GM12864 (cell line): ENCODE data around the gene SEPTIN14.
"Not testable (repeated sequence)": the region's sequence is repeated elsewhere in the genome, so short reads cannot be mapped to it uniquely, and the experiment has no call there.

Experiments
- DNase-seq: peaks from one replicate; pipeline ENCODE4 v3.0.0-alpha.2; 2011; ENCODE audit warnings: low read depth
- H3K4me3 ChIP-seq: 2 replicates; pipeline ENCODE4 v1.5.1; 2011; ENCODE audit warnings: mild to moderate bottlenecking, low read depth, low read length, control low read depth
- TF ChIP-seq, protein P1 (sequence below): IDR thresholded peaks from 2 replicates; pipeline ENCODE4 v1.5.1; 2011; ENCODE audit warnings: low read depth, mild to moderate bottlenecking, moderate library complexity, low read length, control low read depth, inconsistent platforms; ENCODE audit errors: missing control alignments

SEPTIN14 gene

GRCh38 chr7:55778631-55779030, 83.9 kb downstream of the SEPTIN14 start:
- H3K4me3 ChIP-seq = no peak overlapping the region
- TF ChIP-seq, protein P1, sequence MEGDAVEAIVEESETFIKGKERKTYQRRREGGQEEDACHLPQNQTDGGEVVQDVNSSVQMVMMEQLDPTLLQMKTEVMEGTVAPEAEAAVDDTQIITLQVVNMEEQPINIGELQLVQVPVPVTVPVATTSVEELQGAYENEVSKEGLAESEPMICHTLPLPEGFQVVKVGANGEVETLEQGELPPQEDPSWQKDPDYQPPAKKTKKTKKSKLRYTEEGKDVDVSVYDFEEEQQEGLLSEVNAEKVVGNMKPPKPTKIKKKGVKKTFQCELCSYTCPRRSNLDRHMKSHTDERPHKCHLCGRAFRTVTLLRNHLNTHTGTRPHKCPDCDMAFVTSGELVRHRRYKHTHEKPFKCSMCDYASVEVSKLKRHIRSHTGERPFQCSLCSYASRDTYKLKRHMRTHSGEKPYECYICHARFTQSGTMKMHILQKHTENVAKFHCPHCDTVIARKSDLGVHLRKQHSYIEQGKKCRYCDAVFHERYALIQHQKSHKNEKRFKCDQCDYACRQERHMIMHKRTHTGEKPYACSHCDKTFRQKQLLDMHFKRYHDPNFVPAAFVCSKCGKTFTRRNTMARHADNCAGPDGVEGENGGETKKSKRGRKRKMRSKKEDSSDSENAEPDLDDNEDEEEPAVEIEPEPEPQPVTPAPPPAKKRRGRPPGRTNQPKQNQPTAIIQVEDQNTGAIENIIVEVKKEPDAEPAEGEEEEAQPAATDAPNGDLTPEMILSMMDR = no peak
- DNase-seq = no peak

DNA sequence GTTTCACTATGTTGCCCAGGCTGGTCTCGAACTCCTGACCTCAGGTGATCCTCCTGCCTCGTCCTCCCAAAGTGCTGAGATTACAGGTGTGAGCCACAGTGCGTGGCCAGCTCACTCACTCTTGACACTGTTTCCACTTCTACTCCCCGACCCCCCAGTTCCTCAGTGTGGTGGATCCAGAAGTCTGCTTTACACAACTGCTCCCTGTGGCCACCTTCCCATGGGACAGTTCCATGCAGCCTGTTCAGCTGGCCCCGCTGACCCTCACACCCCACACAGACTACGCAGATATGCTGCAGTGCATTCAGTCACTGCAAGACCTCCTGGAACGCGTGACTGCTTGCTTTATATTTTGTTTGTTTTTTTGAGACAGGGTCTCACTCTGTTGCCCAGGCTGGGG, 86.4 kb downstream of the SEPTIN14 start:
- no peak for DNase-seq

GRCh38 chr7:55775051-55775420, 87.5 kb downstream of the SEPTIN14 start:
- TF ChIP-seq, protein P1 = no peak
- no peak overlapping the region for H3K4me3 ChIP-seq
- no peak for DNase-seq

More for the DNA sequence above, 86.4 kb downstream of the SEPTIN14 start:
- TF ChIP-seq, protein P1 = no peak
- H3K4me3 ChIP-seq = no peak overlapping the region

DNA sequence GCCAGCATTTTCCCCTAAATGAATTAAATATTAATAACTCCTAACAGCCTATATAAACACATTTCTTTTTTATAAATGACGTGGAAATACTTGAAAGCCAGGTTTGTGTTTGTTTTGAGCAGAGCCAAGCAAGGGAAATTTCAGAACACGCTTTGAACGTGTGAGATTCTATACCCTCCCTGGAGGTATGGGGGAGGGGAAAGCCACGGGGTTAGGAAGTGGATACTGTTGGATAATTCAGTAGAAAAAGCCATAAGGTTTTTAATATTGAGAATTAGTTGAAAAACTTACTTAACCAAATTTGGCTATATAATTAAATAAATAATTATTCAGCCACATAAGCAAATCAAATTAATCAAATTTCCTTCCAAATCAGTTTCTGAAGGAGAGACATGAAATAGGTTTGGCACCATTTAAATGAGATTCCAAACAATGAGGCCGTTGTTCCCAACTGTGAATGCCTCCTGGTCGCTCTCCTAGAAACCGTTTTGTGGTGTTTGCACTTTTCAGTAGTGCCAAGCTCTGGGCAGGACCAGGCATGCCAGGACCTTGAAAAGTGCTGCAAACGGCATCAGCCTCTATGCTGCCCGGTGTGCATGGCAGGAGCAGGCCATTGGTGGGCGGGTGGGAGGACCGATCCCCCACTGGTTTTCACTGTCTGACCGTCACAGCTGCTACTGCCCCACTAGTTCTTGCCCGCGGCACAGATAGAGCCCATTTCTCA, 88.1 kb downstream of the SEPTIN14 start:
- no peak overlapping the region for H3K4me3 ChIP-seq
- TF ChIP-seq, protein P1 = no peak
- DNase-seq = no peak

DNA sequence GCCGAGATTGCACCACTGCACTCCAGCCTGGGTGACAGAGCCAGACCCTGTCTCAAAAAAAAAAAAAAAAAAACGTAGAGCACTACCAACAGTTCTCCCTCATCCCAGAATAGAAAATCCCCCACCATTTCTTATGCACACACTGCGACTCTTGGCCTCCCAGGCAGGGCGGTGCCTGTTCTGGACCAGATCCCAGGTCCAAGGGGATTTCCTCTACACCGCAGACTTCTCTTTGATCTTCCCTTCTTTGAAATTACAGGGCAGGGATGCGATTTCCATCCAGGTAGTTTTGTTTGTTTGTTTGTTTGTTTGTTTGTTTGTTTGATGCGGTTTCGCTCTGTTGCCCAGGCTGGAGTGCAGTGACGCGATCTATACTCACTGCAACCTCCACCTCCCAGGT, 91.8 kb downstream of the SEPTIN14 start:
- TF ChIP-seq, protein P1 = no peak

DNA sequence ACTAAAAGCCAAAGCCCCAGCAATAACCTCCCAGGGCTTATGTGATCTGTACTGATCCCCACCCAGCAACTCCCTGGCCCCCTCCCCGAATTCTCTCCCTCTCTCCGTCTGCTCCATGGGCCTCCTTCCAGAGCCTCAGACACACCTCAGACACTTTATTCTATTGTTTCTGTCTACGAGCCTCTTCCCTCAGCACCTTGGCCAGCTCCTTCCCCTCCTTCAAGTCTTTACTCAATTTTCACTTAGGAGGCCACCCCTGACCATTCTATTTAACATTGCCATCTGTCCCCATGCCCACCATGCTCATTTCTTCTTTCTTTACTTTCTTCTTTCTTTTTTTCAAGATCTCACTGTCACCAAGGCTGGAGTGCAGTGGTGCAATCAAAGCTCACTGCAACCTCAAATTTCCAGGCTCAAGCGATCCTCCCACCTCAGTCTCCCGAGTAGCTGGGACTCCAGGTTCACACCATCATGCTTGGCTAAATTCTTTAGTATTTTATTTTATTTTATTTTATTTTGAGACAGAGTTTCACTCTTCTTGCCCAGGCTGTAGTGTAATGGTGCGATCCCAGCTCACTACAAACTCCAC, 109.2 kb downstream of the SEPTIN14 start:
- H3K4me3 ChIP-seq, DNase-seq: not testable (repeated sequence)

More for the DNA sequence above, 91.8 kb downstream of the SEPTIN14 start:
- no peak overlapping the region for H3K4me3 ChIP-seq
- no peak for DNase-seq

GRCh38 chr7:55744706-55745105, 117.8 kb downstream of the SEPTIN14 start:
- H3K4me3 ChIP-seq, DNase-seq: not testable (repeated sequence)
